RPMI8226 (cell line): Measurements from ENCODE around the gene GRIK2.
"Not testable (repeated sequence)": the region's sequence is repeated elsewhere in the genome, so short reads cannot be mapped to it uniquely, and the experiment has no call there.

Source experiments
- DNase-seq: peaks from one replicate; pipeline ENCODE4 v3.0.0-alpha.2; 2015

Gene GRIK2

GRCh38 chr6:101393251-101393828, at the start of gene GRIK2:
TSS of gene GRIK2 (plus strand) at chr6:101393708.
- peak; percentile 30 for DNase-seq

- DNase-seq = no peak
Observed at GRCh38 chr6:101344885-101345284, 48.6 kb upstream of the GRIK2 start.

- no peak for DNase-seq
Observed at GRCh38 chr6:101348816-101349215, 44.7 kb upstream of the GRIK2 start.

GRCh38 chr6:101350631-101351030, 42.9 kb upstream of the GRIK2 start:
- not testable (repeated sequence) for DNase-seq

GRCh38 chr6:101351173-101351572, 42.3 kb upstream of the GRIK2 start:
- DNase-seq = no peak

- no peak for DNase-seq
Observed at GRCh38 chr6:101352316-101352715, 41.2 kb upstream of the GRIK2 start.

GRCh38 chr6:101365181-101365580, 28.3 kb upstream of the GRIK2 start:
- DNase-seq = no peak

- DNase-seq = no peak
Observed at GRCh38 chr6:101379926-101380325, 13.6 kb upstream of the GRIK2 start.

- no peak for DNase-seq
Observed at GRCh38 chr6:101380897-101381630, 12.4 kb upstream of the GRIK2 start.

GRCh38 chr6:101383747-101384146, 9.8 kb upstream of the GRIK2 start:
- not testable (repeated sequence) for DNase-seq

GRCh38 chr6:101386982-101387381, 6.5 kb upstream of the GRIK2 start:
- no peak for DNase-seq

- DNase-seq = no peak
Observed at GRCh38 chr6:101391772-101392585, 1.5 kb upstream of the GRIK2 start.

- DNase-seq = no peak
Observed at GRCh38 chr6:101392586-101393230, 800 bp upstream of the GRIK2 start.

- no peak for DNase-seq
Observed at GRCh38 chr6:101393829-101394251, 332 bp downstream of the GRIK2 start.

- no peak for DNase-seq
Observed at GRCh38 chr6:101394936-101395335, 1.4 kb downstream of the GRIK2 start.

GRCh38 chr6:101395345-101395744, 1.8 kb downstream of the GRIK2 start:
- no peak for DNase-seq

- peak; percentile 70 for DNase-seq
Observed at GRCh38 chr6:101396548-101397173, 3.2 kb downstream of the GRIK2 start.

- no peak for DNase-seq
Observed at GRCh38 chr6:101397199-101397598, 3.7 kb downstream of the GRIK2 start.

GRCh38 chr6:101398716-101399615, 5.5 kb downstream of the GRIK2 start:
- no peak for DNase-seq

- no peak for DNase-seq
Observed at GRCh38 chr6:101399616-101400162, 6.2 kb downstream of the GRIK2 start.
